ENCODE results near the gene TNKS2.

Gene TNKS2

DNA sequence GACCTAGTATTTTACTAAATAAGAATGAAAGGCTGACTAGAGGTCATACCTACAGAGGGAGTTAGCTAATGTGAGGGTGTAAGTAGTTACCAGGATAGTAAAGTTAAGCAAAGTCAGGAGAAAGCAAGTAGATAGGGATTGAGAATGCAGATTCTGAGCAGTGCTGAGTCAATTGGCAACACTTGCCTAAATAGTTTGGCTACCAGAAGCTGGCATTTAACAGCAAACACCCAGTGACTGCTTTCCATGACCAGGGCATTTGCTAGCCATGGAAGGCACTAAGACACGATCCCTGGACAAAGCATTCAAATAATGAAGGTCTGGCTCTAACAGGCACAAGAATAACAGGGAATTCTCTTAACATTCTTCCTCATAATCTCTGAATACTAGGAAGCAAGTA is 25.9 kb downstream of the TNKS2 start:
- H3K79me2 ChIP-seq (ENCODE audit: insufficient read depth, low read length): no peaks in the 10 kb centered on the region
- no peaks in the 10 kb centered on the region for H3K9me3 ChIP-seq (ENCODE audit: insufficient read depth, low read length)
- TF ChIP-seq, protein P1, sequence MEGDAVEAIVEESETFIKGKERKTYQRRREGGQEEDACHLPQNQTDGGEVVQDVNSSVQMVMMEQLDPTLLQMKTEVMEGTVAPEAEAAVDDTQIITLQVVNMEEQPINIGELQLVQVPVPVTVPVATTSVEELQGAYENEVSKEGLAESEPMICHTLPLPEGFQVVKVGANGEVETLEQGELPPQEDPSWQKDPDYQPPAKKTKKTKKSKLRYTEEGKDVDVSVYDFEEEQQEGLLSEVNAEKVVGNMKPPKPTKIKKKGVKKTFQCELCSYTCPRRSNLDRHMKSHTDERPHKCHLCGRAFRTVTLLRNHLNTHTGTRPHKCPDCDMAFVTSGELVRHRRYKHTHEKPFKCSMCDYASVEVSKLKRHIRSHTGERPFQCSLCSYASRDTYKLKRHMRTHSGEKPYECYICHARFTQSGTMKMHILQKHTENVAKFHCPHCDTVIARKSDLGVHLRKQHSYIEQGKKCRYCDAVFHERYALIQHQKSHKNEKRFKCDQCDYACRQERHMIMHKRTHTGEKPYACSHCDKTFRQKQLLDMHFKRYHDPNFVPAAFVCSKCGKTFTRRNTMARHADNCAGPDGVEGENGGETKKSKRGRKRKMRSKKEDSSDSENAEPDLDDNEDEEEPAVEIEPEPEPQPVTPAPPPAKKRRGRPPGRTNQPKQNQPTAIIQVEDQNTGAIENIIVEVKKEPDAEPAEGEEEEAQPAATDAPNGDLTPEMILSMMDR (IDR thresholded peaks at IDR 0.05; ENCODE audit: insufficient read depth, low read length, poor library complexity, severe bottlenecking): no peak
- TF ChIP-seq EZH2phosphoT487 (conservative IDR thresholded peaks at IDR 0.05; ENCODE audit: low read length): no peak
- H4K20me1 ChIP-seq (ENCODE audit: low read depth, low read length): no peaks in the 10 kb centered on the region
- no peak overlapping the region for H3K4me3 ChIP-seq (ENCODE audit: insufficient read depth, low read length, poor library complexity, severe bottlenecking)
- H3K9me2 ChIP-seq (replicated peaks; ENCODE audit: insufficient read depth, low read length): no peaks in the 10 kb centered on the region
- H3K27ac ChIP-seq (ENCODE audit: low read depth, low read length): no peak overlapping the region
- 0 out of 2 replicates have a peak, but pooled peaks cover 4% of the 10 kb centered on the region for H3F3A ChIP-seq (ENCODE audit: insufficient read depth)
- no peaks in the 10 kb centered on the region for H3K27me3 ChIP-seq (ENCODE audit: low read length)
- no peak overlapping the region for H2AFZ ChIP-seq (ENCODE audit: low read depth, low read length, severe bottlenecking)
- no peak overlapping the region for H3K4me2 ChIP-seq (ENCODE audit: low read depth, low read length, poor library complexity, severe bottlenecking)
- H3K36me3 ChIP-seq (ENCODE audit: low read length): peaks cover 39% of the 10 kb centered on the region
- H3K9ac ChIP-seq (ENCODE audit: low read length): no peak overlapping the region

DNA sequence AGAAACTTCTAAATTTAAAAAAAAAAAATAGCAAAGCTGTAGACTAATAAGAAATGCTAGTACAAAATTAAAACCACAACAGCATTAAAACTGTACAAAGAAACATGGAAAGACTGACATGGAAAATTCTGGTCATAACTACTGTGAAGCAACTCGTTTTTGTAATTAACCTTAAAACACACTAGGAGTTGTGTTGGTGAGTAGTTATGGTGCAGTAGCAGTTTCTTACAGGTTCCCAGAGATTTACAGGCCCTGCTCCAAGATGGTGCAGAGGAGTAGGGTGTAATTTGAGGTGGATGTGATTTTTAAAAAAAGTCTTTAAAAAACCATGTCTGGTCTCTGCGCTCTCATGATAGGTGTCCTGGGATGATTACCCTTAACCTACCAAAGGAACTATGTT is 31.0 kb downstream of the TNKS2 start:
- Histone ChIP-seq H3K9ac (ENCODE audit: low read length) (no peak overlapping the region), H4K20me1 (ENCODE audit: low read depth, low read length) (no peaks in the 10 kb centered on the region), H2AFZ (ENCODE audit: low read depth, low read length, severe bottlenecking) (no peak overlapping the region), H3K4me2 (ENCODE audit: low read depth, low read length, poor library complexity, severe bottlenecking) (no peak overlapping the region), H3K27ac (ENCODE audit: low read depth, low read length) (no peak overlapping the region), H3K27me3 (ENCODE audit: low read length) (no peaks in the 10 kb centered on the region), H3K4me3 (ENCODE audit: insufficient read depth, low read length, poor library complexity, severe bottlenecking) (no peak overlapping the region), H3F3A (ENCODE audit: insufficient read depth) (peaks cover 6% of the 10 kb centered on the region; the same call in 1 of the 2 replicates), H3K36me3 (ENCODE audit: low read length) (peaks cover 58% of the 10 kb centered on the region), H3K9me2 (replicated peaks; ENCODE audit: insufficient read depth, low read length) (no peaks in the 10 kb centered on the region), H3K9me3 (ENCODE audit: insufficient read depth, low read length) (no peaks in the 10 kb centered on the region), H3K79me2 (ENCODE audit: insufficient read depth, low read length) (no peaks in the 10 kb centered on the region)
- no peak for TF ChIP-seq EZH2phosphoT487 (conservative IDR thresholded peaks at IDR 0.05; ENCODE audit: low read length)
- TF ChIP-seq, protein P1 (IDR thresholded peaks at IDR 0.05; ENCODE audit: insufficient read depth, low read length, poor library complexity, severe bottlenecking): no peak

DNA sequence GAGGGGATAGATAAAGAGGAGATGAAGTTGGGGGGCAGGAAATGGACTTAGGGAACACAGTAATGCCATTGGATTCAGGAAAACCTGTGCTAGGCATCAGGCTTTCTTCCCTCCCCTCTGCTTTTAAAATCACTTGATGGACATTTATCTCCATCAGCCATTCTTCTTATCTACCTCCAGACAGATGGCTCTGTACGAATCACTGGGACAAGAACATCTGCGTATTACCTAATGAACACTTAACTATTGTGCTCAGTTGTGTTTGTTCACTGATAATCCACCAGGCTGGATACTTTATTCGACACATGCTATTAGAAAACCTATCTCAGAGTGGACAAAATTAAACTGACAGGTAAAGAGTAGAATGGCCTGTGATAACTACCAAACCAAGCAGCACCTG is 40.0 kb downstream of the TNKS2 start:
- no peaks in the 10 kb centered on the region for H3K79me2 ChIP-seq (ENCODE audit: insufficient read depth, low read length)
- no peaks in the 10 kb centered on the region for H4K20me1 ChIP-seq (ENCODE audit: low read depth, low read length)
- no peaks in the 10 kb centered on the region for H3K27me3 ChIP-seq (ENCODE audit: low read length)
- H3K27ac ChIP-seq (ENCODE audit: low read depth, low read length): no peak overlapping the region
- 0 out of 2 replicates have a peak, but pooled peaks cover 3% of the 10 kb centered on the region for H3F3A ChIP-seq (ENCODE audit: insufficient read depth)
- H3K36me3 ChIP-seq (ENCODE audit: low read length): peaks cover 53% of the 10 kb centered on the region
- H3K9me2 ChIP-seq (replicated peaks; ENCODE audit: insufficient read depth, low read length): no peaks in the 10 kb centered on the region
- H2AFZ ChIP-seq (ENCODE audit: low read depth, low read length, severe bottlenecking): no peak overlapping the region
- no peak overlapping the region for H3K9ac ChIP-seq (ENCODE audit: low read length)
- no peak for TF ChIP-seq EZH2phosphoT487 (conservative IDR thresholded peaks at IDR 0.05; ENCODE audit: low read length)
- TF ChIP-seq, protein P1 (IDR thresholded peaks at IDR 0.05; ENCODE audit: insufficient read depth, low read length, poor library complexity, severe bottlenecking): no peak
- no peak overlapping the region for H3K4me3 ChIP-seq (ENCODE audit: insufficient read depth, low read length, poor library complexity, severe bottlenecking)
- no peaks in the 10 kb centered on the region for H3K9me3 ChIP-seq (ENCODE audit: insufficient read depth, low read length)
- H3K4me2 ChIP-seq (ENCODE audit: low read depth, low read length, poor library complexity, severe bottlenecking): no peak overlapping the region

Data from SU-DHL-6 (cell line).